GM12892 (cell line): ENCODE results near the gene FTO.

Source experiments
- POLR2A ChIP-seq: IDR thresholded peaks from 2 replicates; pipeline ENCODE4 v1.6.1; 2011; ENCODE audit warnings: low read depth, low read length, control low read depth
- POLR2AphosphoS5 ChIP-seq: IDR thresholded peaks from 2 replicates; pipeline ENCODE4 v1.6.1; 2011; ENCODE audit warnings: low read depth, low read length, control low read depth
- TAF1 ChIP-seq: IDR thresholded peaks from 2 replicates; pipeline ENCODE4 v1.6.1; 2011; ENCODE audit warnings: low read depth, mild to moderate bottlenecking, control low read depth, low read length, borderline replicate concordance

DNA sequence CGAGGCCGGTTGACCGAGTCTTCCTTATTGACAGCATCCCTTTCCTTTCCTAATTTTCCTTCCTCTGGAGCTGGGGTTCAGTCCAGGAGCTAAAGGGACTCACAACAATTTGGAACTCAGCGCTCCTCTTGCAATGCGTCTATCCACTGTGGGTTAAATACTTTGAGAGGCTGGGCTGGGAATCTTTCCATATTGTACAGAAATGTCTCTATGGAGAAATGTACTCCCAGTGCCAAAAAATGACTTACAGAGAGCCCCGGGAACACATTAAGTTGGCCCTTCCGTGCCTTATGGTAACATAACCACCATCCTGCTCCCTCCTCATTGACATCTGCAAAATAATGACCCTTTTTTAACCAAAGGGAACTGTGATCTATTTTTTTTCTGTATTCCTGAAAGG lies 192.8 kb downstream of the FTO start:
- no peak for TF ChIP-seq POLR2AphosphoS5
- no peak for TF ChIP-seq POLR2A
- no peak for TF ChIP-seq TAF1
